BJ (cell line): ENCODE data around the gene PRDM2. TPM values are rescaled to one million over a fixed set of nuclear protein-coding genes. Genes with fewer than 3 reads are reported as not detected.
A peak's percentile ranks its signal among the peaks of the same experiment; 100 is the strongest.

Experiments
- CTCF ChIA-PET: fragments of 350-600 bp; formaldehyde crosslinking; extraction: SDS; loops from one replicate; lab custom pipeline; 2021; ENCODE audit warnings: antibody characterized with exemption, inconsistent platforms; lab: Yijun Ruan, JAX
- POLR2A ChIA-PET: fragments of 300-600 bp; sonication (Branson Sonifier 250); formaldehyde crosslinking; extraction: SDS; loops from one replicate; lab custom pipeline; 2021; ENCODE audit warnings: antibody characterized with exemption; lab: Charles Lee
- DNase-seq: peaks from one replicate; pipeline ENCODE4 v3.0.0-alpha.2; 2011; ENCODE audit warnings: low read depth
- H3K27me3 ChIP-seq: 2 replicates; pipeline ENCODE4 v1.6.0; 2011; ENCODE audit warnings: low read length; ENCODE audit not compliant: control insufficient read depth, insufficient read depth
- H3K36me3 ChIP-seq: 2 replicates; pipeline ENCODE4 v1.5.1; 2011; ENCODE audit warnings: low read length; ENCODE audit not compliant: control insufficient read depth, insufficient read depth
- H3K4me3 ChIP-seq: 2 replicates; pipeline ENCODE4 v1.5.1; 2011; ENCODE audit warnings: low read depth, mild to moderate bottlenecking, control low read depth, low read length
- polyA plus RNA-seq: library from polyadenylated mRNA; depleted of rRNA; stranded (reverse); fragments of >200 nt; gene quantifications from 2 replicates; pipeline ENCODE4 v1.2.3, GENCODE V29; 2011
- TF ChIP-seq, protein P1 (sequence below): IDR thresholded peaks from 2 replicates; pipeline ENCODE4 v1.5.1; 2011; ENCODE audit warnings: low read depth, mild to moderate bottlenecking, control low read depth, inconsistent platforms, low read length, moderate library complexity; ENCODE audit not compliant: insufficient read depth

The PRDM2 gene
- polyA plus RNA-seq, 1 experiment: 9.6 TPM

DNA sequence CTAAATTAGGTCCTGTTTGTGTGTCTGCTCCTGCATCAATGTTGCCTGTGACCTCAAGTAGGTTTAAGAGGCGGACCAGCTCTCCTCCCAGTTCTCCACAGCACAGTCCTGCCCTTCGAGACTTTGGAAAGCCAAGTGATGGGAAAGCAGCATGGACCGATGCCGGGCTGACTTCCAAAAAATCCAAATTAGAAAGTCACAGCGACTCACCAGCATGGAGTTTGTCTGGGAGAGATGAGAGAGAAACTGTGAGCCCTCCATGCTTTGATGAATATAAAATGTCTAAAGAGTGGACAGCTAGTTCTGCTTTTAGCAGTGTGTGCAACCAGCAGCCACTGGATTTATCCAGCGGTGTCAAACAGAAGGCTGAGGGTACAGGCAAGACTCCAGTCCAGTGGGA lies 79.9 kb downstream of the PRDM2 start:
- H3K4me3 ChIP-seq: no peak overlapping the region
- peaks cover 17% of the 10 kb centered on the region for H3K36me3 ChIP-seq
- DNase-seq: no peak
- POLR2A ChIA-PET: no interaction called here
- TF ChIP-seq, protein P1, sequence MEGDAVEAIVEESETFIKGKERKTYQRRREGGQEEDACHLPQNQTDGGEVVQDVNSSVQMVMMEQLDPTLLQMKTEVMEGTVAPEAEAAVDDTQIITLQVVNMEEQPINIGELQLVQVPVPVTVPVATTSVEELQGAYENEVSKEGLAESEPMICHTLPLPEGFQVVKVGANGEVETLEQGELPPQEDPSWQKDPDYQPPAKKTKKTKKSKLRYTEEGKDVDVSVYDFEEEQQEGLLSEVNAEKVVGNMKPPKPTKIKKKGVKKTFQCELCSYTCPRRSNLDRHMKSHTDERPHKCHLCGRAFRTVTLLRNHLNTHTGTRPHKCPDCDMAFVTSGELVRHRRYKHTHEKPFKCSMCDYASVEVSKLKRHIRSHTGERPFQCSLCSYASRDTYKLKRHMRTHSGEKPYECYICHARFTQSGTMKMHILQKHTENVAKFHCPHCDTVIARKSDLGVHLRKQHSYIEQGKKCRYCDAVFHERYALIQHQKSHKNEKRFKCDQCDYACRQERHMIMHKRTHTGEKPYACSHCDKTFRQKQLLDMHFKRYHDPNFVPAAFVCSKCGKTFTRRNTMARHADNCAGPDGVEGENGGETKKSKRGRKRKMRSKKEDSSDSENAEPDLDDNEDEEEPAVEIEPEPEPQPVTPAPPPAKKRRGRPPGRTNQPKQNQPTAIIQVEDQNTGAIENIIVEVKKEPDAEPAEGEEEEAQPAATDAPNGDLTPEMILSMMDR: no peak
- H3K27me3 ChIP-seq: no peaks in the 10 kb centered on the region
- CTCF ChIA-PET: no interaction called here

DNA sequence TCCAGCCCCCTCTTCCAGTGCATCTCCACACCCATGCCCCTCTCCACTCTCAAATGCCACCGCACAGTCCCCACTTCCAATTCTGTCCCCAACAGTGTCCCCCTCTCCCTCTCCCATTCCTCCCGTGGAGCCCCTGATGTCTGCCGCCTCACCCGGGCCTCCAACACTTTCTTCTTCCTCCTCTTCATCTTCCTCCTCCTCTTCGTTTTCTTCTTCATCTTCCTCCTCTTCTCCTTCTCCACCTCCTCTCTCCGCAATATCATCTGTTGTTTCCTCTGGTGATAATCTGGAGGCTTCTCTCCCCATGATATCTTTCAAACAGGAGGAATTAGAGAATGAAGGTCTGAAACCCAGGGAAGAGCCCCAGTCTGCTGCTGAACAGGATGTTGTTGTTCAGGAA lies 80.8 kb downstream of the PRDM2 start:
- Histone ChIP-seq H3K27me3 (no peaks in the 10 kb centered on the region), H3K36me3 (peaks cover 17% of the 10 kb centered on the region), H3K4me3 (no peak overlapping the region)
- ChIA-PET CTCF (no interaction called here), POLR2A (no interaction called here)
- DNase-seq: no peak
- TF ChIP-seq, protein P1: no peak

DNA sequence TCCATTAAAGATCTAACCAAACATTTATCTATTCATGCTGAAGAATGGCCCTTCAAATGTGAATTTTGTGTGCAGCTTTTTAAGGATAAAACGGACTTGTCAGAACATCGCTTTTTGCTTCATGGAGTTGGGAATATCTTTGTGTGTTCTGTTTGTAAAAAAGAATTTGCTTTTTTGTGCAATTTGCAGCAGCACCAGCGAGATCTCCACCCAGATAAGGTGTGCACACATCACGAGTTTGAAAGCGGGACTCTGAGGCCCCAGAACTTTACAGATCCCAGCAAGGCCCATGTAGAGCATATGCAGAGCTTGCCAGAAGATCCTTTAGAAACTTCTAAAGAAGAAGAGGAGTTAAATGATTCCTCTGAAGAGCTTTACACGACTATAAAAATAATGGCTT lies 81.2 kb downstream of the PRDM2 start:
- Histone ChIP-seq H3K36me3 (peaks cover 16% of the 10 kb centered on the region), H3K27me3 (no peaks in the 10 kb centered on the region), H3K4me3 (no peak overlapping the region)
- TF ChIP-seq, protein P1: no peak
- DNase-seq: no peak
- CTCF ChIA-PET: interaction anchor here (0.9 to 2.1 kb wide), 4 partner anchors 9 to 55 kb away, joined by 3 to 8 read pairs (median 4); no protein-coding TSS in a partner anchor
- POLR2A ChIA-PET: no interaction called here

DNA sequence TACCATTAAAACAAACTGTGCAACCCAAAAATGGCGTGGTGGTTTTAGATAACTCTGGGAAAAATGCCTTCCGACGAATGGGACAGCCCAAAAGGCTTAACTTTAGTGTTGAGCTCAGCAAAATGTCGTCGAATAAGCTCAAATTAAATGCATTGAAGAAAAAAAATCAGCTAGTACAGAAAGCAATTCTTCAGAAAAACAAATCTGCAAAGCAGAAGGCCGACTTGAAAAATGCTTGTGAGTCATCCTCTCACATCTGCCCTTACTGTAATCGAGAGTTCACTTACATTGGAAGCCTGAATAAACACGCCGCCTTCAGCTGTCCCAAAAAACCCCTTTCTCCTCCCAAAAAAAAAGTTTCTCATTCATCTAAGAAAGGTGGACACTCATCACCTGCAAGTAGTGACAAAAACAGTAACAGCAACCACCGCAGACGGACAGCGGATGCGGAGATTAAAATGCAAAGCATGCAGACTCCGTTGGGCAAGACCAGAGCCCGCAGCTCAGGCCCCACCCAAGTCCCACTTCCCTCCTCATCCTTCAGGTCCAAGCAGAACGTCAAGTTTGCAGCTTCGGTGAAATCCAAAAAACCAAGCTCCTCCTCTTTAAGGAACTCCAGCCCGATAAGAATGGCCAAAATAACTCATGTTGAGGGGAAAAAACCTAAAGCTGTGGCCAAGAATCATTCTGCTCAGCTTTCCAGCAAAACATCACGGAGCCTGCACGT lies 82.1 kb downstream of the PRDM2 start:
- Histone ChIP-seq H3K27me3 (no peaks in the 10 kb centered on the region), H3K4me3 (peak overlapping the region; percentile 10; the same call in 1 of the 2 replicates), H3K36me3 (peaks cover 13% of the 10 kb centered on the region)
- no peak for DNase-seq
- ChIA-PET POLR2A (no interaction called here), CTCF (interaction anchor here (0.9 to 2.1 kb wide), 6 partner anchors 10 to 67 kb away, joined by 3 to 8 read pairs (median 4); no protein-coding TSS in a partner anchor)
- TF ChIP-seq, protein P1: no peak

DNA sequence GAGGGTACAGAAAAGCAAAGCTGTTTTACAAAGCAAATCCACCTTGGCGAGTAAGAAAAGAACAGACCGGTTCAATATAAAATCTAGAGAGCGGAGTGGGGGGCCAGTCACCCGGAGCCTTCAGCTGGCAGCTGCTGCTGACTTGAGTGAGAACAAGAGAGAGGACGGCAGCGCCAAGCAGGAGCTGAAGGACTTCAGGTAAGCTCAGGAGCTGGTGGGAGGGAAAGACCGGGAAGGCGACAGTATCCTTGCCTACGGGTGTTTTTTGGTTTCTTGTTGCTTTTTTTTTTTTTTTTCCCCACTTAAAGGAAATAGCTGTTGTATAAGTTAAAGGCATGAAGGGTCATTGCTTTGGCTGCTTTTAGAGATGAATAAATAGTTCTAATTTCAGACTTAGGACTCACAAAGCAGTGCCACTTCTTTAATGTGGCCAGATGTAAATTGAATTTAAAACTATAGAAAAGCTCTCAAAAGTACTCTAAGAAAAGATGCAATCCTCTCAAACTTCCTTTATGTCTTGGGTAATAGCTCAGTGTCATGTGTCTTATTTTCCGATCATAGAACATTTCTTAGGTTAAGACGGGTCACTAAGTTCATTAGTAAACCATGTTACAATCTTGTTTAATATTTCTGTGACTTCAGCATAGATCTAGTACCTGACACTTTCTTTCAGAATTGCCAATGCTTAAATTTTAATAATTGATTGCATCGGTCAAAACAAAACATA lies 82.8 kb downstream of the PRDM2 start:
- ChIA-PET POLR2A (interaction anchor here (0.6 to 0.7 kb wide), 2 partner anchors 30 to 78 kb away, joined by 5 to 8 read pairs; no protein-coding TSS in a partner anchor), CTCF (interaction anchor here (1.2 to 2.1 kb wide), 6 partner anchors 9 to 68 kb away, joined by 3 to 8 read pairs (median 3); no protein-coding TSS in a partner anchor)
- Histone ChIP-seq H3K27me3 (no peaks in the 10 kb centered on the region), H3K36me3 (peaks cover 11% of the 10 kb centered on the region), H3K4me3 (peak overlapping the region; percentile 10; the same call in 1 of the 2 replicates)
- DNase-seq: no peak
- TF ChIP-seq, protein P1: no peak
